A549 (cell line): ENCODE data around the gene PLA2G7.

ENCODE experiments used
- CEBPB ChIP-seq, 2 experiments: fragments of >200 bp in 1 of 2; sonication (Bioruptor Twin) in 1 of 2; formaldehyde crosslinking in 1 of 2; IDR thresholded peaks; 2 replicates each; pipeline ENCODE4 v1.6.1; 2012 to 2016
- CHD4 ChIP-seq: fragments of 200-600 bp; sonication (generic); IDR thresholded peaks from 2 replicates; pipeline ENCODE4 v1.6.1; 2016; ENCODE audit warnings: antibody characterized with exemption, mild to moderate bottlenecking, borderline replicate concordance
- EP300 ChIP-seq, 2 experiments: fragments of >200 bp; sonication (Bioruptor Twin); formaldehyde crosslinking; IDR thresholded peaks; 2 replicates in 1 of 2; 3 replicates in 1 of 2; pipeline ENCODE4 v1.6.1; 2016 to 2017
- GATA3 ChIP-seq: IDR thresholded peaks from 2 replicates; pipeline ENCODE4 v1.6.1; 2012; ENCODE audit warnings: borderline replicate concordance
- KDM1A ChIP-seq: fragments of 200-600 bp; sonication (generic); IDR thresholded peaks from 2 replicates; pipeline ENCODE4 v1.6.1; 2016; ENCODE audit warnings: low read depth, mild to moderate bottlenecking
- POLR2A ChIP-seq: IDR thresholded peaks from 2 replicates; pipeline ENCODE4 v1.6.1; 2012; ENCODE audit warnings: mild to moderate bottlenecking, low read length
- RARB ChIP-seq: fragments of 250-450 bp; sonication (Bioruptor Pico); IDR thresholded peaks from 2 replicates; pipeline ENCODE4 v1.8.0; 2021; ENCODE audit warnings: mild to moderate bottlenecking, moderate library complexity
- TP53 ChIP-seq: fragments of 250-450 bp; sonication (Bioruptor Pico); IDR thresholded peaks from 2 replicates; pipeline ENCODE4 v1.5.0; 2021; ENCODE audit warnings: mild to moderate bottlenecking, moderate library complexity
- TF ChIP-seq, protein P1 (sequence below): fragments of >200 bp; sonication (Bioruptor Twin); formaldehyde crosslinking; IDR thresholded peaks from 3 replicates; pipeline ENCODE4 v1.5.1; 2016

DNA sequence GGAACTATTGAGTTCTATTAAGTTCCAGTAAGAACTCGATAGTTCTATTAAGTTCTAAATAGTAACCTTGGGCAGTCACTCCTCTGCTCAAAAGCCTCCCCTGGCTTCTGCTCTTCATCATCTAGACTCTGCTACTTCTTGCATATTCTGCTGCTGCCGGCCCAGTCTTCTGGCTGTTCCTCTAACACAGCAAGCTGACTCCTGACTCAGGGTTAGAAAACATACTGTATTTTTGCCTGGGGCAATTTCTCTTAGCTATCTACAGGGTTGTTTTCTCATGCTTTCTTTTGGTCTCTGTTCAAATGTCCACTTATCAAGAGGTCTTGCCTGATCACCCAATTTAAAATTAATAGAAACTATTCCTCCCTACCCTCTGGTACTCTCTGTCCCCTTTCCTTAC lies 67.8 kb downstream of the PLA2G7 start:
- TF ChIP-seq CEBPB (IDR thresholded peaks at IDR 0.05) (no peak), GATA3 (no peak), POLR2A (no peak), CHD4 (no peak), RARB (no peak), EP300 (IDR thresholded peaks at IDR 0.05) (no peak), TP53 (CRISPR knock-in tag) (no peak), KDM1A (no peak)
- TF ChIP-seq, protein P1, sequence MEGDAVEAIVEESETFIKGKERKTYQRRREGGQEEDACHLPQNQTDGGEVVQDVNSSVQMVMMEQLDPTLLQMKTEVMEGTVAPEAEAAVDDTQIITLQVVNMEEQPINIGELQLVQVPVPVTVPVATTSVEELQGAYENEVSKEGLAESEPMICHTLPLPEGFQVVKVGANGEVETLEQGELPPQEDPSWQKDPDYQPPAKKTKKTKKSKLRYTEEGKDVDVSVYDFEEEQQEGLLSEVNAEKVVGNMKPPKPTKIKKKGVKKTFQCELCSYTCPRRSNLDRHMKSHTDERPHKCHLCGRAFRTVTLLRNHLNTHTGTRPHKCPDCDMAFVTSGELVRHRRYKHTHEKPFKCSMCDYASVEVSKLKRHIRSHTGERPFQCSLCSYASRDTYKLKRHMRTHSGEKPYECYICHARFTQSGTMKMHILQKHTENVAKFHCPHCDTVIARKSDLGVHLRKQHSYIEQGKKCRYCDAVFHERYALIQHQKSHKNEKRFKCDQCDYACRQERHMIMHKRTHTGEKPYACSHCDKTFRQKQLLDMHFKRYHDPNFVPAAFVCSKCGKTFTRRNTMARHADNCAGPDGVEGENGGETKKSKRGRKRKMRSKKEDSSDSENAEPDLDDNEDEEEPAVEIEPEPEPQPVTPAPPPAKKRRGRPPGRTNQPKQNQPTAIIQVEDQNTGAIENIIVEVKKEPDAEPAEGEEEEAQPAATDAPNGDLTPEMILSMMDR: no peak
